ENCODE results near the gene ADGRL4. TPM values are rescaled to one million over a fixed set of nuclear protein-coding genes. Genes with fewer than 3 reads are reported as not detected.

The ADGRL4 gene
- total RNA-seq, 4 donors from 2014 or later: 2.8 to 22.4 (median 13.3) TPM

- Histone ChIP-seq H3K9me3 (no peaks in the 10 kb centered on the region), H3K4me3 (no peak overlapping the region), H3K27ac (no peak overlapping the region), H3K27me3 (no peaks in the 10 kb centered on the region), H3K4me1 (no peaks in the 10 kb centered on the region), H3K36me3 (no peaks in the 10 kb centered on the region)
- 79% methylated on average over 2 of the region's 2 CpGs for WGBS
- no peak for DNase-seq (ENCODE audit: low spot score in 2 of 2)
- TF ChIP-seq EP300 (IDR thresholded peaks at IDR 0.05): no peak
- TF ChIP-seq POLR2A (IDR thresholded peaks at IDR 0.05): no peak
- no peak for TF ChIP-seq POLR2AphosphoS5 (IDR thresholded peaks at IDR 0.05)
- no peak for TF ChIP-seq CTCF (IDR thresholded peaks at IDR 0.05)
These were observed 6.0 kb upstream of the ADGRL4 start for GRCh38 chr1:79012500-79012899.

- no peak overlapping the region for H3K27ac ChIP-seq
- H3K9me3 ChIP-seq: no peaks in the 10 kb centered on the region
- 75% methylated on average over 4 of the region's 4 CpGs for WGBS
- TF ChIP-seq POLR2AphosphoS5 (IDR thresholded peaks at IDR 0.05) (no peak), EP300 (IDR thresholded peaks at IDR 0.05) (no peak), CTCF (IDR thresholded peaks at IDR 0.05) (no peak), POLR2A (IDR thresholded peaks at IDR 0.05) (no peak)
- no peaks in the 10 kb centered on the region for H3K4me1 ChIP-seq
- DNase-seq (ENCODE audit: low spot score in 2 of 2): no peak
- H3K27me3 ChIP-seq: peaks cover 9% of the 10 kb centered on the region
- H3K4me3 ChIP-seq: no peak overlapping the region
- no peaks in the 10 kb centered on the region for H3K36me3 ChIP-seq
These were observed 4.1 kb upstream of the ADGRL4 start for GRCh38 chr1:79010589-79010988.

GRCh38 chr1:79005945-79006344 lies 585 bp downstream of the ADGRL4 start:
- no peak for TF ChIP-seq CTCF (IDR thresholded peaks at IDR 0.05)
- no peak for TF ChIP-seq EP300 (IDR thresholded peaks at IDR 0.05)
- no peak for TF ChIP-seq POLR2AphosphoS5 (IDR thresholded peaks at IDR 0.05)
- no peak for TF ChIP-seq POLR2A (IDR thresholded peaks at IDR 0.05)
- DNase-seq (ENCODE audit: low spot score in 2 of 2): no peak

GRCh38 chr1:79004916-79005315 lies 1.6 kb downstream of the ADGRL4 start:
- H3K4me1 ChIP-seq: no peaks in the 10 kb centered on the region
- H3K4me3 ChIP-seq: peak overlapping the region; percentile 28
- no peaks in the 10 kb centered on the region for H3K9me3 ChIP-seq
- TF ChIP-seq POLR2AphosphoS5 (IDR thresholded peaks at IDR 0.05) (no peak), POLR2A (IDR thresholded peaks at IDR 0.05) (no peak), EP300 (IDR thresholded peaks at IDR 0.05) (no peak), CTCF (IDR thresholded peaks at IDR 0.05) (no peak)
- no peak overlapping the region for H3K27ac ChIP-seq
- H3K36me3 ChIP-seq: no peaks in the 10 kb centered on the region
- DNase-seq (ENCODE audit: low spot score in 2 of 2): no peak
- H3K27me3 ChIP-seq: peaks cover 9% of the 10 kb centered on the region
- 91% methylated on average over 3 of the region's 3 CpGs for WGBS

More at GRCh38 chr1:79005945-79006344, 585 bp downstream of the ADGRL4 start:
- H3K36me3 ChIP-seq: no peaks in the 10 kb centered on the region
- peaks cover 9% of the 10 kb centered on the region for H3K27me3 ChIP-seq
- H3K4me3 ChIP-seq: peak overlapping the region; percentile 28
- peak overlapping the region; percentile 60 for H3K27ac ChIP-seq
- no peaks in the 10 kb centered on the region for H3K9me3 ChIP-seq
- no peaks in the 10 kb centered on the region for H3K4me1 ChIP-seq
- WGBS: 78% methylated on average over 4 of the region's 4 CpGs

- Histone ChIP-seq H3K9me3 (no peaks in the 10 kb centered on the region), H3K4me3 (no peak overlapping the region), H3K4me1 (no peaks in the 10 kb centered on the region), H3K27ac (no peak overlapping the region), H3K27me3 (no peaks in the 10 kb centered on the region), H3K36me3 (no peaks in the 10 kb centered on the region)
- WGBS: 76% methylated on average over 1 of the region's 1 CpG
- TF ChIP-seq CTCF (IDR thresholded peaks at IDR 0.05) (no peak), EP300 (IDR thresholded peaks at IDR 0.05) (no peak), POLR2AphosphoS5 (IDR thresholded peaks at IDR 0.05) (no peak), POLR2A (IDR thresholded peaks at IDR 0.05) (no peak)
- DNase-seq (ENCODE audit: low spot score in 2 of 2): no peak
These were observed 9.7 kb downstream of the ADGRL4 start for GRCh38 chr1:78996791-78997190.

All from suprapubic skin (tissue), 4 donors.